GM18499 (cell line): ENCODE data around the gene KRT86.
"Not testable (repeated sequence)": the region's sequence is repeated elsewhere in the genome, so short reads cannot be mapped to it uniquely, and the experiment has no call there.

Experiments
- ATAC-seq: cut with Tn5 transposase; IDR thresholded peaks from one replicate; pipeline ENCODE4 v1.9.1; 2021; ENCODE audit warnings: moderate number of reproducible peaks; ENCODE audit not compliant: insufficient read depth, unreplicated experiment

KRT86 gene

DNA sequence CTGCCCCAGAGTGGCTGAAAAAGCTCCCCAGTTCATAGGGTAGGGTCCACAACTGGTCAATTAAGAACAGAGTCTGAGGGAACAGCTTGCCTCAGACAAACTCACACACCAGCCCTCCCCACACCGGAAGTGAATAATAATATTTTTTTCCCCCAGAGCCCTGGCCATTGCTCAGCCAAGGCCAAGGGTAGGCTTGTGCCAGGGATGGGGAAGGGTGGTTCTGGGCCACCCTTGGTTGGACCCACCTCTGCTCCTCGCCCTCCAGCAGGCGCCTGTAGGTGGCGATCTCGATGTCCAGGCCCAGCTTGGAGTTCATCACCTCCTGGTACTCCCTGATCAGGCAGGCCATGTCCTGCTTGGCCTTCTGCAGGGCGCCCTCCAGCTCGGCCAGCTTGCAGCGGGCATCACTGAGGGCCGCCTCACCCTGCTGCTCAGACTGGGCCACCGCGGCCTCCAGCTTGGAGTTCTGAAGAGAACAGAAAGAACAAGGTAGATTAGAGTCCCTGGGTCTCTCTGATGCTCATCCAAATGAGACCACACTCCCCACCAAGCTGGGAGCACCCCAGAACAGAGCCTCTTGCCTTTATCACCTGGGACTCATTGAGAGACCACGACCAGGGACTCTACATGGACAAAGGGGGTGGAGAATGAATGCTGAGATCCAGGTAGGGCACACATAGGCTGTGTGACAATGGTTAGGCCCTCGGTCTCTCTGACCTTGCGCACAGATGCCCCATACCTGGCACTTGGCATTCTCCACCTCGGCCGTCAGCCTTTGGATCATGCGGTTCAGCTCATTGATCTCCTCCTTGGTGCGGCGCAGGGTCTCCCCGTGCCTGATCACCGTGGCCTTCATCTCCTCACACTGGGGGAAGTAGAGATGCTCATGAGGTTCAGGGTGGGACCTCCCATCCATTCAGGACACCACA lies 12.7 kb downstream of the KRT86 start:
- ATAC-seq, result not testable (repeated sequence)

DNA sequence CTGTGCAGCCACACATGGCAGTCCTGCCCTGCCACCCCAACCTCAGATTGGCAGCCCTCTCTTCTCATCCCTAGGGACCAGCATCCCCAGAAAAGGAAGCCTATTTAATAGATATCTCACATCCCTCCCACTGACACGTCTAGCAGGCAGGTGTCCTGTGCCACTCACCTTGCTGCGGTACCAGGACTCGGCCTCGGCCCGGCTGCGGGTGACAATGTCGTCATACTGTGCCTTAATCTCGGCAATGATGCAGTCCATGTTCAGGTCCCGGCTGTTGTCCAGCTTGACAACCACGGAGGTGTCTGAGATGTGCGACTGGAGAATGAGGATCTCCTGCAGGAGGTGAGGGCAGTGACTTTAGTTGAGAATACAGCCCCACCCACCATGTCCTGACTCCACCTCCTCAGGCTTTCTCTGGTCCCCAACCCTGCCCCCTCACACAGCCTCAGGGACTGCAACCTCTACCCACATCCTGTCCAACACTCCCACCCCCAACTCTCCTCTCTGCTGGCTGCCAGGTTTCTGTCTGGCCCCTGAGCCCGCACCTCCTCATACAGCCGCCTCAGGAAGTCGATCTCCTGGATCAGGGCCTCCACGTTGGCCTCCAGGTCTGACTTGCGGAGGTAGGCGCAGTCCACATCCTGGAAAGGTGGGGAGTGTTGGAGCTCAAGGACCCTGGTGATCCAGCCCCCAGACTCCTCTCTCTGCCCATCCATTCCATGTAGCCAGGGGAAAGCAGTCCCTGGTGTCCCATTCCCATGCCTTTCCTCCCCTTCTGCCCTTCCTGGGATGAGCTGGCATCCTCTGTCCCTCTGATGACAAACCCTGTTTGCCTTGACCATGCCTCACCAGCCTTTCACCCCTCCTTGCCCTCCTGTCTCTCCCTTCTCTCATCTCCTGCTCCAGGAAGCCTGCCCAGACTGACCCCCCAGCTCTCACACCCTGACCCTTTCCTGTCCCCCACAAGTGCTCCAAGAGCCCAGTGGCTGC lies 13.7 kb downstream of the KRT86 start:
- not testable (repeated sequence) for ATAC-seq

DNA sequence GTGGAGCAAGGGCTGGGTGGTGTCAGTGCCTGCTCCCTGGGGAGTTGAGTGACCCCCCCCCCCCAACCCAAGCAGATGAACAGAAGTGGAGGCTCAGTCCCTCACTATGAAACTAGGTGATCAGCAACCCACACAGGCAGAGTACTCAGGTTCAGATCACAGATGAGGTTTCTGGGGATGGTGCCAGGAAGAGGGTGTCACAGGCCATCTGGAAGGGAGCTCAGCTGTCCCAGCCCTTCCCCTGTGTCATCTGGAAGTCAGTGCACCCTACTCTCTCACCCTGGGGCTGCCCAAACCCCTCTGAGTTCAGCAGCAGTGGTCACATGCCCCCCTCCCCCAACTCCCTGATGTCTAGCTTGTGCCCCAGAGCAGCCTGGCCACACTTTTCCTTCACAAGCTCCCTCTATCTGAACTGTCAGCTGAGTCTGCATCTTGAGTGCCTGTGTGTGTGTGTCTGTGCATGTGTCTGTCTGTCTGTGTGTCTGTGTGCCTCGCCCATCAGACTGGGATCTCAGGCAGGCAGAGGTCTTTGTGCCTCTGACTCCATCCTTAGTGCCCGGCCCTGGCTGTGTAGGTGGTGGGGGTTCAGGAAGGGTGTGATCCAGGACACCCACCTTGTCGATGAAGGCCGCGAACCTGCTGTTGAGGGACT lies 16.2 kb downstream of the KRT86 start:
- not testable (repeated sequence) for ATAC-seq

GRCh38 chr12:52291267-52291935 lies 17.0 kb downstream of the KRT86 start, which contains the start of gene KRT81:
Gene KRT81 (minus strand): TSS chr12:52291534. CDS start chr12:52291465, 69 bp downstream.
- no peak for ATAC-seq

GRCh38 chr12:52293926-52294325 lies 19.5 kb downstream of the KRT86 start:
- no peak for ATAC-seq

DNA sequence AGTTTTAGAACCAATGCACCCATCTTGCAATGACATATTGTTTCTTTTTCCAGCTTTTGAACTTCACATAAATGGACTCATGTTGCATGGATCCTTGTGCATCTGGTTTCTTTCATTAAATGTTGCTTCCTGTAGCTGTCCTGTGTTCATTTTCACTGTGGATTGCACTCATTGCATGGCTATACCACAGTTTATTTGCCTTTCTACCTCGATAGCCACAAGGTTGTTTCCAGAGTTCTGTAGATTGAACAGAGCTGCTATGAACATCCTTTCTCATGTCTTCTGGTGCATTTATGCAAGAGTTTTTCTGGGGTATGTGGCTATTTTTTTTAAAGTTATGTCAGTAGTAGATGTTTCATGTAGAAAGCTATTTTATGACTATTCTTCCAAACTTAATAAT lies 20.4 kb downstream of the KRT86 start:
- ATAC-seq, result no peak

DNA sequence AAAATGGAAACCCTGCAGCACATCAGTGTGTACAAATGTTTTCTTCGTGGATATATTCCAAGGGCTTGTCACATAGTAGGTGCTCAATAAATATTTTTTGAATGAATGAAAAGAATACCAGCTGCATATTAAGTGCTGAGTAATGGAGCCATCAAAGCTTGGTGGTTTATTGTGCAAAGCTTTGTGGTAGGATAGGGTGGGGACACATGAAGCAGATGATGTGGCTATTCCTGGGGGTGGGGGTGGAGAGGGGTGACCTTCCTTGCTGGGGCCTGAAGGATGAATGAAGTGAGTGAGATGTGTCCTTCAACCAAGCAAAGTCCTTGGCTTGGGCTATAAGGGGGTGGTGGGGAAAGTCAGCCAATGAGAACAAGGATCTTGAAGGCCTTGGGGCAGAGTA lies 21.2 kb downstream of the KRT86 start:
- no peak for ATAC-seq

DNA sequence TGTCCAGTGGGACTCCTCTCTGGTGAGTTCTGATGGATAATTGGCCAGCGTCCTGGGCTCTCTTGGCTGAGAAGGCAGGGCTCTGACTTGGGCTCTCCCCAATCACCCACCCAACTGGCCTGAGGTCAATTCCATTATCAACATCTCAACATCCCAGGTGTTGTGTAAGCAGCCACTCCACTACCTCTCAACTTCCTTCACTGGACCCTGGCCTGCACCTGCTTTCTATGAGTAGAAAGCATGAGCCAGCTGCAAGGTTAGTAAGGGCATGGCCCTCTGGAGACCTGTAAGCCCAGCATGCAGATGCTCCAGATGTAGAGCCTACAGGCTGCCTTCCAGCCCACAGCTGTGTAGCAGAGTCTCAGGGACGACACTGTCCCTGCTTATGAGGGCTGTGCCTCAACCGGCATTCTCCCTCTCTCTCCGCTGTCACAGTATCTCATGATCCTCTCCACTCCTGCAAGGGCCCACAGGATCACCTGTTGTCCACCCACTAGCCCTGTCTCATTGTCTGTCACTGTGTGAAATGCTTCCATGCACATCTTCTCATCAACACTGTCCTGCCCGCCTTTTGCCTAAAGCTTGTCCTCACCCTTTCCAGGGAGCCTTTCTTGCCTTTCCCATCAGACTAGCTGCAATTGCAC lies 22.2 kb downstream of the KRT86 start:
- ATAC-seq, result no peak

- ATAC-seq, result no peak
Observed at GRCh38 chr12:52298677-52299190, 24.3 kb downstream of the KRT86 start.

GRCh38 chr12:52300796-52301691 lies 26.6 kb downstream of the KRT86 start:
- ATAC-seq, result no peak

GRCh38 chr12:52301721-52302120 lies 27.3 kb downstream of the KRT86 start:
- not testable (repeated sequence) for ATAC-seq

DNA sequence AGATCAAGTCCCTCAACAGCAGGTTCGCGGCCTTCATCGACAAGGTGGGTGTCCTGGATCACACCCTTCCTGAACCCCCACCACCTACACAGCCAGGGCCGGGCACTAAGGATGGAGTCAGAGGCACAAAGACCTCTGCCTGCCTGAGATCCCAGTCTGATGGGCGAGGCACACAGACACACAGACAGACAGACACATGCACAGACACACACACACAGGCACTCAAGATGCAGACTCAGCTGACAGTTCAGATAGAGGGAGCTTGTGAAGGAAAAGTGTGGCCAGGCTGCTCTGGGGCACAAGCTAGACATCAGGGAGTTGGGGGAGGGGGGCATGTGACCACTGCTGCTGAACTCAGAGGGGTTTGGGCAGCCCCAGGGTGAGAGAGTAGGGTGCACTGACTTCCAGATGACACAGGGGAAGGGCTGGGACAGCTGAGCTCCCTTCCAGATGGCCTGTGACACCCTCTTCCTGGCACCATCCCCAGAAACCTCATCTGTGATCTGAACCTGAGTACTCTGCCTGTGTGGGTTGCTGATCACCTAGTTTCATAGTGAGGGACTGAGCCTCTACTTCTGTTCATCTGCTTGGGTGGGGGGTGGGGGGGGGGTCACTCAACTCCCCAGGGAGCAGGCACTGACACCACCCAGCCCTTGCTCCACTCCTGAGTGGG lies 27.9 kb downstream of the KRT86 start:
- not testable (repeated sequence) for ATAC-seq

- peak; percentile 61 for ATAC-seq
Observed at GRCh38 chr12:52304941-52305411, 30.5 kb downstream of the KRT86 start.

- ATAC-seq, result no peak
Observed at GRCh38 chr12:52305921-52306705, 31.7 kb downstream of the KRT86 start.

GRCh38 chr12:52306731-52307130 lies 32.3 kb downstream of the KRT86 start:
- no peak for ATAC-seq
